ENCODE measurements around the gene NKX2-3. TPM values are rescaled to one million over a fixed set of nuclear protein-coding genes. Genes with fewer than 3 reads are reported as not detected.
A peak's percentile ranks its signal among the peaks of the same experiment; 100 is the strongest.

NKX2-3 gene
- total and polyA plus RNA-seq, 9 of the 15 experiments (the other 6 are each of a cell fraction or from before 2014, with no cell fraction given) = not detected

GRCh38 chr10:99527526-99528493, 4.9 kb upstream of the NKX2-3 start:
- FAIRE-seq (no peak), DNase-seq (ENCODE audit: extremely low read depth in 1 of 4, low spot score in 3 of 4) (no peak), ATAC-seq (no peak)
- H3K9ac ChIP-seq (ENCODE audit: insufficient read depth in 1 of 2, low read depth in 2 of 2, low read length in 2 of 2) = no peak overlapping the region
- H3K9me1 ChIP-seq (ENCODE audit: control insufficient read depth, insufficient read depth, low read length) = no peaks in the 10 kb centered on the region
- no peaks in the 10 kb centered on the region for H3K36me3 ChIP-seq (ENCODE audit: control insufficient read depth, insufficient read depth, low read length)
- no peaks in the 10 kb centered on the region; the same call in 1 of the 2 replicates for H3K9me3 ChIP-seq (replicated peaks; ENCODE audit: control insufficient read depth, insufficient read depth, low read depth, low read length)
- no peak overlapping the region for H3K4me2 ChIP-seq (ENCODE audit: insufficient read depth, low read length)
- peaks cover 0 to 26% of the 10 kb centered on the region in 2 experiments; a peak in 2 of 5 replicates for H3K4me1 ChIP-seq (replicated peaks in 1 of 2; ENCODE audit: control insufficient read depth in 2 of 2, insufficient read depth in 2 of 2, low read length in 2 of 2)
- intact Hi-C loops (cut with micrococcal nuclease) = no loop called here
- TF ChIP-seq POLR2AphosphoS5 (IDR thresholded peaks at IDR 0.05; ENCODE audit: control insufficient read depth, insufficient read depth, low read depth, low read length) = no peak
- TF ChIP-seq JUND (IDR thresholded peaks at IDR 0.05; ENCODE audit: borderline replicate concordance, low read depth, low read length) = no peak
- TF ChIP-seq JUND (tag; IDR thresholded peaks at IDR 0.05; ENCODE audit: borderline replicate concordance, low read depth, low read length) = no peak
- TF ChIP-seq TGIF2 (CRISPR knock-in tag; IDR thresholded peaks at IDR 0.05) = no peak
- TF ChIP-seq POLR2H (tag; IDR thresholded peaks at IDR 0.05; ENCODE audit: low read depth) = no peak
- TF ChIP-seq BMI1 (IDR thresholded peaks at IDR 0.05; ENCODE audit: low read length) = peak; percentile 62; the same call in 1 of the 2 replicates
- TF ChIP-seq RNF2 (IDR thresholded peaks at IDR 0.05) = 0 out of 2 replicates have a peak, but pooled peaks have one; percentile 41
- no peak for TF ChIP-seq ZNF197 (CRISPR knock-in tag; IDR thresholded peaks at IDR 0.05; ENCODE audit: low read depth)
- TF ChIP-seq LEF1 (IDR thresholded peaks at IDR 0.05) = no peak
- peak; percentile 5 for TF ChIP-seq ZFP36 (IDR thresholded peaks at IDR 0.05; ENCODE audit: low read depth, low read length, partially characterized antibody)
- in situ Hi-C loops (cut with MboI) = no loop called here
- 16% methylated on average over 38 of the region's 56 CpGs for WGBS (ENCODE audit: insufficient coverage, low coverage, missing lambda C conversion rate)
- POLR2A ChIA-PET = no interaction called here
- H3K27ac ChIP-seq (ENCODE audit: extremely low read depth, low read depth, low read length) = no peak overlapping the region
- 0 out of 2 replicates have a peak, but pooled peaks cover 3% of the 10 kb centered on the region for H4K20me1 ChIP-seq (replicated peaks; ENCODE audit: control insufficient read depth, insufficient read depth, low read length)
- H3K27me3 ChIP-seq (ENCODE audit: control insufficient read depth in 2 of 2, insufficient read depth in 2 of 2, low read length in 2 of 2) = peaks cover 22 to 56% of the 10 kb centered on the region in 2 experiments; a peak in 4 of 5 replicates
- H2AFZ ChIP-seq (ENCODE audit: low read depth, low read length) = no peak overlapping the region
- H3K4me3 ChIP-seq = no peak overlapping the region
- CTCF ChIA-PET (ENCODE audit: low intra/inter-chr PET ratio) = no interaction called here
- no TSS peak for BruUV-seq (replicated peaks)
- no peaks in the 10 kb centered on the region for H3K79me2 ChIP-seq (ENCODE audit: control insufficient read depth, insufficient read depth, low read length)
